GM18526 (cell line): Measurements from ENCODE around the gene CCDC146.

Experiments used
- POLR2A ChIP-seq: IDR thresholded peaks from 3 replicates; pipeline ENCODE4 v1.6.1; 2011; ENCODE audit not compliant: insufficient read length; ENCODE audit errors: extremely low read depth

The CCDC146 gene

DNA sequence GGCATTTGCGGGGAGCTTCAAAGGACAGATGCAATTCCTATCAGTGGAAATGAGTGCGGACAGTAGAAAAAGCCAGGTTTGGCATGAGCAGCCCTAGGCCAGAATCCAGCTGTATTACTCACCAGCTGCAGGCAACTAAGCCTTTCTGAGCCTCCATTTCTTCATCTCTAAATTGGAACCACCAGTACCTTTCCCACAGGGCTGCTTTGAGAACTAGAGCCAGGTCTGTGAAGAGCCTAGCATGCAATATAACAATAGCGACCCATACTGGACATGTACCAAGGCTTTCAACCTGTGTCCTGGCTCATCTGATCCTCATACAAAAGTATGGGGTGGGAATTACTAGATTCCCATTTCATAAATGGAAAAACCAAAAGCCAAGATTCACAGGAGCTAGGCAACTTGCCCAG lies 192.8 kb downstream of the CCDC146 start:
- no peak for TF ChIP-seq POLR2A

GRCh38 chr7:77316219-77316978 lies 194.0 kb downstream of the CCDC146 start:
- TF ChIP-seq POLR2A, result no peak

DNA sequence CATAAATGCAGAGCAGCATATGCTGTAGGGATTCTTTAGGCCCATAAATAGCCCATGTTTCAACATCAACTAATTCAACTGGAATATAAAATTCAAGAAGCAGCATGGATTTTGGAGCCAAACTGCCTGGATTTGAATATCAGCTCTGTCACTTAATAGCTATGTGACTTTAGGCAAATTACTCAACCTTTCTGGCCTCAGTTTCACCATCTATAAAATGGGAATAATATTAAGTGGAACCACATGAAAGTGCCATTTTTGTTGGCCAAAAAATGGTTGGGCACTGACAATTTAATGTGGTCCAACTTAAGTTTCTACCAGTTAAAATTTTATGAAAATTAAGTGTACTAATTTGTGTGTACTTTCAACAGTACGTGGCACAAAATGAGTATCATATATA lies 195.6 kb downstream of the CCDC146 start:
- no peak for TF ChIP-seq POLR2A

- TF ChIP-seq POLR2A, result no peak
Observed at GRCh38 chr7:77320137-77320536, 197.7 kb downstream of the CCDC146 start.

- no peak for TF ChIP-seq POLR2A
Observed at GRCh38 chr7:77320714-77321113, 198.3 kb downstream of the CCDC146 start.

DNA sequence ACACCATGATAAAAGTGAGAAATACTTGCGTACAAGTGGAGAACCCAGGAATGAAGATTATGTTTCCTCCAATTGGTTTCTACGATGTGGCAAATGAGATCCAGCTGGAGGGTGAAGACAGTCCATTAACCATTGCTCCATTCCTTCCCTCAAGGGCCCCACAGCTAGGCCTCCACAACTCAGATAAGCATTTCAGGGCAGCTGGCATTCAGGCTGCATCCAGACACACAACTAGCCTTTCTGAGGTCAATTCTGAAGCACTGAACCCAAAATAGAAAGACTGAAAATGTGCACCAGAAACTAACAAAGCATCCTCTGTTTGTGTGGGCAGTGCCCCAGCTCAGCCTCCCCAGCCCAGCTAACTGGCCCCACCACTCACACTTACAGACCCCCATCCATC lies 198.9 kb downstream of the CCDC146 start:
- TF ChIP-seq POLR2A, result no peak

GRCh38 chr7:77326131-77326530 lies 203.7 kb downstream of the CCDC146 start:
- no peak for TF ChIP-seq POLR2A

DNA sequence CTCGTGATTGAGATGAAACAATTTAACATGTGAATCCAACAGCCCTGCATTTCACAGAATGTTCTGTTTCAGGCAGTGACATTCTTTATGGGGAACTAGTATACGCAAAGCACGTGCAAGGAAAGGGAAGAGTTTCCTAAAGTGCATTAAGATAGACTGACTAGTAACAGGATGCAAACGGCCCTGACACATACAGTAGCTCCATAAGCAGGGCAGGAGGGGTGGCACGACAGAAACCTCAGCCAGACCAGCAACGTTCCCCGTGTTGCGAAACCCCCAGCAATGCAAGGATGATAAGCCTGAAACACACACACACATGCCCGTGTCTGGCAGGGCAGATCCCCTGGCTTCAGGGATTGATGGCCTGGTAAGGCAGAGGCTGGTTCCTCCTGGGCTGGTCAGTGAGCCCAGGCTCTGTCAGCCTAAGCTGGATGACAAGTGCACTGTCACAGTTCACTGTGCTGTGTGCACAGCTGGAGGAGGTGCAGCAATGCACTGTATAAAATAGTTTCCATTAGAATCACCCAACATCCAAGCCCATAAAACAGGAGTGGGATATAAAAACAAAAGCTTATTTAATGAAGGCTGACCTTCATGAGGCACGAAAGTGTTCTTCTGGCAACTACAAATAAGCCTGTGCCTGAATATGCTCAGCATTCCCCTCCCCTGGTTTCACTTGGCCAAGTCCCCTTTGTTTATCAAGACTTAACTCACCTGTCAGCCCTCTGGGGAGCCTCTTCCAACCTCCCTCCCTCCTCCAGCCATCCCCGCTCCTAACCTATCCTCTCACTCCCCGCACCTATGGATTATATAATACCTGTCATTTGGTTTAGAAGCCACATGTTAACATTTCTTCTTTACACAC lies 204.9 kb downstream of the CCDC146 start:
- no peak for TF ChIP-seq POLR2A

DNA sequence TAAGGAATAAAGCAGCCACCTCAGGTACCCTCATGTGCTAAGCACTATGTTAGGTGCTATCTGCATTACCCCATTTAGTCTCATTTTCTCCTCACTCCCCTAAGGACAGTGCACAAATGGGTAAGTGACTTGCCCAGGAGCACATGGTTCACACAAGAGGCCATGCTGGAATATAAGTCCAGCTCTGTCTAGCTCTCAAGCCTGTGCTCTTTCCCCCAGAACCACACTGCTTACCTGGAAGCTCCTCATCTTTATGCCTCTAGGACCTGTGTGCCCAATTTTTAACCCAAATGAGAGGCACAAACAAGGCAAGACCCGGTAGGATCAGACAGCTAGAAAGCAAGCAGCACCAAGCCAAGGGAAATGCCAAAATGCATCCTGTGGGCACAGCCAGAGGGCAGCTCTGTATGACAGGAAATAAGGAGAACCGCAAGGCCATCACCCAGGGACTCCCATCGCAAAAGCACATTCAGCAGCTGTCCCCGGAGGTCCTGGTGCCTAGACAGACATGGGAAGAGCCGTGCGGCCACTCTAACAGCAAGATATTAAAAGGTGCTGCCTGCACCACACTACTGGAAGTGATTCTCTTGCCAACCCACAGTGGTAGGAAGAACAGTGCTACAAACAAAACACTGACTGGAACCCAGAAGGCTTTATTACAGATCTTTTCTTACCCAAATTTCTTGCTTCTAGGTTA lies 205.7 kb downstream of the CCDC146 start:
- no peak for TF ChIP-seq POLR2A

DNA sequence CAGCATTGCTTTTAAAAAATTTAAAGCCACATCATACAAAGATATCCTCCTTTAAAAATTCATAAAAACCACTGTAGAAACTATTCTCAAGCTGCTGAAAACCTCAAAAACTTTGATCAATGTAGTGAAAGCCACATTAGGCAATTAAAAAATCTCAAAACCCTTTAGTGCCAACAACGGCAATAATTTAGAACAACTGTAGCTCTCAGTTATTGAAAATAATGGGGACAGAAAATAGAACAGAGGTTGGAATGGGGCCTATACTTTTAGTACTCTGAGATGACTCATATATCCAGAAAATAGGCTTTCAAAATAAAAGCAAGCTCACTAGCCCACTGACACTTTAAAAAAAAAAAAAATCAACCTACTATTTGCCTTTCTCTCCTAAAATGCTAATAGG lies 206.3 kb downstream of the CCDC146 start:
- no peak for TF ChIP-seq POLR2A

DNA sequence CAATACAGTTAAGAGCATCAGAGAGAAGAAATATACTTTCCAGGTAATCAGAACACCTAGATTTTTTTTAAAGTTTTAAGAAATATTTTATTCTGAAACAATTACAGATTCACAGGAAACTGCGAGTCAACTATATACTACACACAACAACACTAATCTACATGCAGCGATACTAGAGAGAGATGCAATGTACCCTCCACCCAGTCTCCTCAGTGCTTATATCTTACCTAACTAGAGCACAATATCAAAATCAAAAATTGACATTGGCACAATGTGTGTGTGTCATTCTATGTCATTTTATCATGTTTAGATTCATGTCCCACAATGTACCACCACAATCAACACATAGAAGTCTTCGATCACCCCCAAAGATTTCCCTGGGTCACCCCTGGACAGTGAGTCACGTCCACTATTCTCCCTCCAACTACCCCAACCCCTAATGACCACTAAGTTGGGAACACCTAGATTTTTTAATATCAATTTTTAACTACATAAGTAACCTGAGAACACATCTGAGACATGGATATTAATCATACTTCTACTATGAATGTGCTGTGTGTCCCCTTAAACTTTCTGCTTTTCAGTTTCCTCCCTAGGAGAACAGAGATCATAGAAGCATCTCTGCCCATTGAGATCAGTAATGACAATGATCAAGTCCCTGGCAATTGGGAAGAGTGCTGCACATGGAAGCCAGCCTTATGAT lies 207.2 kb downstream of the CCDC146 start:
- no peak for TF ChIP-seq POLR2A

- no peak for TF ChIP-seq POLR2A
Observed at GRCh38 chr7:77330169-77330882, 207.9 kb downstream of the CCDC146 start.

DNA sequence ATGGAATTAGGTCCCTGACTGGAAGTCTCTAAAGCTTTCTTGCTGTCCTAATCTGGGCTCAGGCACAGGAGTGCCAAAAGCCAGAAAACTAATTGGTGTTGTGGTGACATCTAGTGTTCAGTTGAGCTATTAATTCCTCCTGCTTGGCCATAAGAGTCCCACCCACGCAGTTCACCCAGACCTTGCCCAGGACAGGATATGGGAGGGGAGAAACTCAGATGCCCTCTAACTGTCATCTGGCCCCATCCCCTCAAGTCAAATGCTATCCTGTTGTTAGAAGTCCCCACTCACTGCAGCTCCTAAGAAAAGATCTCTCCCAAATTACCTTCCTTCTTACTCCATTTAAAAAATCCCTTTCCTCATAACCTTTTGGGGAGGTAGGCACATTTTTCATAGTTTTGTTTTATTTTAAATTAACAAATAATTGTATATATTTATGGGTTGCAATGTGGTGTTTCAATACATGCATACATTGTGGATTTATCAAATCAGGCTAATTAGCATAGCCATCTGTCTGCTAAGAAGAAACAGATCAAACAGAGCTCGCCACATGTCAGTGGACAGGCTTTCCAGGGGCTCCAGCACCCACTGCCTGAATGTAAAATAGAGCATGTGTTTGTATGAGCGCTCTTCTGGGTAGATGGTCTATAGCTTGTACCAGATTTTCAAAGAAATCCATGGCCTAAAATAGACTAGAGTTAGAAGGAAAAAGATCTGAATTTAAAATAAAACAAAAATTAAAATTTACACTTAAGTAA lies 209.7 kb downstream of the CCDC146 start:
- TF ChIP-seq POLR2A, result no peak

GRCh38 chr7:77335581-77335980 lies 213.2 kb downstream of the CCDC146 start:
- TF ChIP-seq POLR2A, result no peak
